Measurements from ENCODE around the gene WBP1L. TPM values are rescaled to one million over a fixed set of nuclear protein-coding genes. Genes with fewer than 3 reads are reported as not detected.
"Not testable (repeated sequence)": the region's sequence is repeated elsewhere in the genome, so short reads cannot be mapped to it uniquely, and the experiment has no call there.

Gene WBP1L
- polyA plus RNA-seq, 10 donors, result 33.3 to 51.4 (median 42.2) TPM

GRCh38 chr10:102720337-102720736, 23.4 kb upstream of the WBP1L start:
- no peak for DNase-seq

DNA sequence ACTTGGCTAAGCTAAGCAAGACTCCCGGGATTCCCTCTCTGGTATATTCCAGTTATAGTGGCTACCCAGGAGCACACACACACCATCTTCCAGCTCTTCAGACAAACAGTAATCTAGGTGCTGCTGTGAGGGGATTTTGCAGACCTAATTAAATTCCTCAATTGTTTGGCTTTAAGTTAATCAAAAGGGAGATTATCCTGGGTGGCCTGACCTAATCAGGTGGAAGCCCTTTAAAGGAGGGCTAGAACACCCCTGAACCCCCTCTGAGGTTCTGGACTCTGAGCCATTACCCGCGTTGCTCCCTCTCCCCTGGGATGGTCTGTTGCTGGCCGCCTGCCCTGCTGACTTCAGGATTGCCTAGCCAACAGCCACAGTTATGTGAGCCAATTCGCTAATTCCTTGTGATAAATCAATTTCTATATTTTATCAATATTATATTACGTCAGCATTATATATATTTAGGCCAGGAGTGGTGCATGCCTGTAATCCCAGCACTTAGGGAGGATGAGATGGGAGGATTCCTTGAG, 22.9 kb upstream of the WBP1L start:
- DNase-seq, result no peak

- DNase-seq, result no peak
Measured at GRCh38 chr10:102721954-102722353, 21.8 kb upstream of the WBP1L start.

- DNase-seq, result no peak
Measured at GRCh38 chr10:102723989-102724388, 19.8 kb upstream of the WBP1L start.

DNA sequence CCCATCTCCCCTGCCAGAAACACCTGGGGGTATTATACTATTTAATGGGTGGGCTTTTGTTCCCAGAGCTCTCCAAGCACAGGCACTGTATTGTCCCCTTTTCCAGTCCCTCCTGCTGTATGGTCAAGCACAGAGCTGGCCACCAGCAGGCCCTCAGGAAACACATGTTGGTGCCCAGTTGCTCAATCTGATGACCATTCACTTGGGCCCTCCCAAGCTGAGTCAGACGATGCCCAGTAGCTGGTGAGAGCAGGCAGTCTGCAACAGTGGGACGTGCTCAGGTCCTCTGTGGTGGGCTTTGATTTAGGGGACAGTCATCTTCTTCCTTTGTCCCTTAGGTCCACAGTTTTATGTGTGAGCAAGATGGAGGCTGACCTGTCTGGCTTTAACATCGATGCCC, 17.5 kb upstream of the WBP1L start:
- DNase-seq, result no peak

DNA sequence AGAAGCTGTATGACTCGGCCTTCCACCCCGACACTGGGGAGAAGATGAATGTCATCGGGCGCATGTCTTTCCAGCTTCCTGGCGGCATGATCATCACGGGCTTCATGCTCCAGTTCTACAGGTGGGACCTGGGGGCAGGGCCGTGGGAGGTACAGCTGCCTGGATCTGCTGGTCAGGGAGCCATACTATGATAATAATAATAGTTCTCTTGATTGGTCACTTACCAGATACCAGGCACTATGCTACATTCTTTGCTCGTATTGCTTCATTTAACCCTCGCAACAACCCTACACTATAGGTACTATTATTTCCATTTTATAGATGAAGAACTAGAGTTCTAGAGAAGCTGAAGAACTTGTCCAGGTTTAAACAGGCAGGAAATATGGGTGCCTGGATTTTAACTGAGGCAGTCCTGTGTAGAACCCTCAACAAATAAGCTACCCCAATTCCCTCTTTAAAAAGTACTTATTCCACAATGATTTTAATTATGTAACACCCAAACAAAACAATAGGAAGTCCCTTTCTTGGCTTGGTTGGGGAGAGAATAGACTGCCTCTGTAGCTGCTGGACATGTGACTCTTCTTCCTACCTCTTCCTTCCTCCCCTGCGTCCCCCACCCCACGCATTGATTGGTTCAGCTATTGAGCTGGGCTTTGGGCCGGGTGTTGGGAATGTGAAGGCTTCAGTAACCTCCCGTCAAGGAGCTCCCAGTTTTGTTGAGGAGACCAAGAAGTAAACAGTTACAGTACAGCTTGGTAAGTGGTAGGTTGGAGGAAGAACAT, 16.5 kb upstream of the WBP1L start:
- DNase-seq, result no peak

GRCh38 chr10:102729029-102730026, 14.4 kb upstream of the WBP1L start:
- peak; percentile 64 to 86 (median 80) for DNase-seq

- DNase-seq, result no peak
Measured at GRCh38 chr10:102731222-102731800, 12.4 kb upstream of the WBP1L start.

DNA sequence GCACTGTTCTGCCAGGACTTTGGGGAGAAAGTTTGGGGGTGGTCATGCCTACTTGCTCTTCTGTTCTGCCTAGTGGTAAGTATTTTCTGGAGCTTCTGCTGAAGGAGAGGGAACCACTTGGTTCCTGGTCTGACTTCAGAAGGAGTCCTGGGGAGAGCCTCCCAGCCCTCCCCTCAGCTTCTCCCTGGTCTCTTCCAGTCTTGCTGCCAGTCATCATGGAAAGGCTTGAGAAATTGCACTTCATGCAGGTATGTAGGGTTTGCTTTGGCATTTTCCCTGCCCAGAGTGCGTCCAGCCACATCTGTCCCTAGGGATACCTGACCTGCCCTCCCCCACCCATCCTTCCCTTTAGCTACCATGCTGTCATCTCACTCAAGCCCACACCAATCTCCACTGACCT, 11.1 kb upstream of the WBP1L start:
- DNase-seq, result no peak

- DNase-seq, result no peak
Measured at GRCh38 chr10:102735065-102735562, 8.6 kb upstream of the WBP1L start.

DNA sequence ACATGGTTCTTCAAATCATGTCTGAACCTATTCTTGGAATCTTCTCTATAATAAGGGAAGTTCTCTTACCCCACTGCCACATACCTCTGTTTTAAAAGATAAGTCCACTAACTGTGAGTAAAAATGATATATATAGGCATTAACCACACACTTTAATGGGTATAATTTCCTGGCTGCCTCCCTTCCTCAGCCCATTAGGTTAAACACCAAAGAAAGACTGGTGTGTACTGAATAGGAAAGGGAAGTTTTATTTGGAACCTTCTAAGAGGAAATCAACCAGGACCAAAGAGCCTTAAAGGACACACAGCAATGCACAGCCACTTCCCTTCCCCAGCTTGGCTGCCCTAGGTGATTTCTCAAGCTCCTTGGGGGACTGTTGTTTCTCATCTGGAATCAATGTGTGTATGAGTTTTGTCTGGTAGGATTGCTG, 5.0 kb upstream of the WBP1L start:
- DNase-seq, result no peak

DNA sequence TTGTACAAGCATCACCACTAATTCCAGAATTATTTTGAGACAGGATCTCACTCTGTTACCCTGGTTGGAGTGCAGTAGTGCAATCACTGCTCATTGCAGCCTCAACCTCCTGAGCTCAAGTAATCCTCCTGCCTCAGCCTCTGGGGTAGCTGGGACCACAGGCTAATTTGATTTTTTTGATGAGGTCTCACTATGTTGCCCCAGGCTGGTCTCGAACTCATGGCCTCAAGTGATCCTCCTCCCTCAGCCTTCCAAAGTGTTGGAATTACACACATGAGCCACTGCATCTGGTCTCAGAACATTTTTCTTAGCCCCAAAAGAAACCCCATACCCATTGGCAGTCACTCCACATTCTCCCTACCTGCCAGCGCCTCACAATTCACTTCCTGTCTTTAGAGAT, 3.5 kb upstream of the WBP1L start:
- DNase-seq, result no peak

GRCh38 chr10:102741726-102742237, 2.0 kb upstream of the WBP1L start:
- DNase-seq, result no peak

GRCh38 chr10:102742313-102742712, 1.4 kb upstream of the WBP1L start:
- DNase-seq, result not testable (repeated sequence)

DNA sequence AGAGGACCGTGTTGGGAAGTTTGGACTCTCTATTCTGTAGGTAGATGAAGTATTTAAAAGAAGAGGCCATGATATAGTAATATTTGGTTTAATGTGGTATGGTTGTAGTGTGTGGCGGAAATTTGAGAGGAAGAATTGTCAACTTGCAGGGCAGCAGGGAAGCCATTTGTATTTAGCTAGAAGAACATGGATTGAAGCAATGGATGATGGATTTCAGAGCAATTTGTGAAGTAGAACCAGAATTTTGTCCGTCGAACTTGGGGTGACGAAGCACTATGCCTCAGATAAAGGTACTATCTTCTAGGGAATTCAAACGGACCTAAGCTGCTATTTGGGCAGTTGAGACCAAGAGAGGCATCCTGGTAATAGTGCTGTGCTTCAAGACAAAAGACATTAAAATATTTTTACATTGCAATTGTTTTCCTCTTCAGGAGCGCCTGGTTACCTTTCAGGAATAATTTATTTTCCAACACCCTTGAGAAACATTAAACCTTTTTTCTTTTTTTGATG, 615 bp upstream of the WBP1L start:
- DNase-seq, result no peak

DNA sequence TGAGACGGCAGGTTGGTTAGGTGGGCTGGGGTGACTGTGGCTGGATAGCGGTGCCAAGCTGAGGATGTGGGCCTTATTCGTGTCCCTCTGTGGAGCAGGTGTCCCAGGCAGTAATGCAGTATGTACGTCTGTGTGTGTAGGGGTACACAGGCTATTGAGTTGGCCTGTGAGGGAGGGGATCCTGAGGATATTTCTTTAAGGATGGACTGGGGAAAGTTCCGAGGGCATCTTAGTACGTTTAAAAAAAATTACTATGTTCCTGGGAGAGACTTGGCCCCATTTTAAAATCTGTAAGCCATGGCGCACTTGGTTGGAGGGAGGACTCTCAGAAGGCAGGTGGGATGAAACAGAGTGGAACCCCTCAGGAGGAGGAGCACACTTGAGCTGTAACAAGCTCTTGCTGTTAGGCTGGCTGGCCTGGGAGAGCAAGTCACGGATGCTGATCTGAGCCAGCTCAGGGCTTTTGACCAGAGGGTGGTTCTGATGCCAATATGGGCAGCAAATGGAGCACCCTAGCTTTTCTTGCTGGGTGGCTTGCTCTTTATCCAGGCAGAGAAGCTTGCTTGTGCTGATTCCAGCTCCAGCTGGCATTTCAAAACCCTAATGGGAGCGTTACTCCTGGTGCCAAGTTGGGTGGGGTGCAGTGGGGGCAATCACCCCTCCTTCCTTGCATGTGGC, 765 bp downstream of the WBP1L start:
- peak in 1 of 3 donors; percentile 54 for DNase-seq

GRCh38 chr10:102745157-102745556, 1.4 kb downstream of the WBP1L start:
- no peak for DNase-seq

- peak; percentile 51 to 62 (median 58) for DNase-seq
Measured at GRCh38 chr10:102752266-102752930, 8.7 kb downstream of the WBP1L start.

GRCh38 chr10:102752934-102753664, 9.4 kb downstream of the WBP1L start:
- peak; percentile 59 to 74 (median 59) for DNase-seq

All from muscle of back (tissue), 11 donors.